Activated effector memory CD4-positive, alpha-beta T cell treated with Interleukin-2 at 50 U/mL for 16 hours (primary cell): ENCODE measurements around the gene SNAP47.

ENCODE experiments used
- DNase-seq: peaks from one replicate; pipeline ENCODE4 v3.0.0-alpha.2; 2020

SNAP47 gene

GRCh38 chr1:227753999-227754711, 18.9 kb downstream of the SNAP47 start:
- DNase-seq, result no peak

DNA sequence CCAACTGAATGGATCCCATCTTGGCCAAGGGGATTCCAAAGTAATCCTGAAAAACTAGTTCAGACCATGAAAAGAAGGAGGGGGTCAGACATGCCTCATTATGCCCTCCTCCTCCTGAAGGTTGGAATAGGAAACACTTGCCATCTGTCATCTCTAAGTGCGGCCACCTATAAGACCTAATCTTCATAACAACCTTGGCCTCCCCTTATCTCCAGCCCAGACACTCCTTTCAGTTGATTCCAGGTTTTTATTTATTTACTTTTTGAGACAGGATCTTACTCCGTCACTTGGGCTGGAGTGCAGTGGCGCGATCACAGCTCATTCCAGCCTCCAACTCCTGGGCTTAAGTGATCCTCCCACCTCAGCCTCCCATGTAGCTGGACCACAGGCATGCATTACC, 19.7 kb downstream of the SNAP47 start:
- no peak for DNase-seq

DNA sequence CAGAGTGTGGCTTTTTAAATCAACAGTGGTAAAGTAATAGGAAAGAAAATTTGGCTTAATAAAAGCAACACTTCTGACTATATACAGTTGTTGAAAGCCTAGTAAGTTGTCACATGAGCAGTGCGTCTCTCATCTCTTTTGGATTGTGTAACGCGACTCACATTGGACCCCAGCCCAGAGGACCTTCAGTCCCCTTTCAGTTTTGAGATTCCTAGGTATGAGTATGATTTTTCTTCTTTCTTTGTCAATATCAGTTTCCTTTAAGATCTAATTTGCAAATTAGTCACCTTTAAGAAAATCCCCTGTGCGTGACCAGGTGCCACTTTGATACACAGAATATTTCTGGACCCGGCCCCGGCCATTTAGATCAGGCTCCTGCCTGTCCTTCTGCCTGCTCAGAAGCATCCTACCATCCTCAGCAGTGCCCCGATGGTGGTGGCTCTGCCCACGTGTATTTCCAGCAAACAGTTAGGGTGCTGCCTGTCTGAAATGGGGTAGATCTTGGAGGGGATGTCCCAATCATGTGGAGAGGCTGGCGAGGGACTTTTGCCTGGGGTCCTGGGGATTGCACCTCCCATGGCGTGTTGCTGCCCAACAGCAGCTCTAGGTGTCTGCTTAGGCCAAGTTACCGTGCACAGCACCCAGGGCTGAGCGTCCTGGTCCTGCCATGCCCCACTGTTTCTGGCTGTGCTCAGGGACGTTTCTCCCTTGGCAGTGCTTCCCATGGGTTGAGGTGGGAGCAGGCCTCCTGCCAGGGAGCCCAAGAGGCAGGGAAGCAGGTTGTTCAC, 21.1 kb downstream of the SNAP47 start:
- DNase-seq, result no peak

DNA sequence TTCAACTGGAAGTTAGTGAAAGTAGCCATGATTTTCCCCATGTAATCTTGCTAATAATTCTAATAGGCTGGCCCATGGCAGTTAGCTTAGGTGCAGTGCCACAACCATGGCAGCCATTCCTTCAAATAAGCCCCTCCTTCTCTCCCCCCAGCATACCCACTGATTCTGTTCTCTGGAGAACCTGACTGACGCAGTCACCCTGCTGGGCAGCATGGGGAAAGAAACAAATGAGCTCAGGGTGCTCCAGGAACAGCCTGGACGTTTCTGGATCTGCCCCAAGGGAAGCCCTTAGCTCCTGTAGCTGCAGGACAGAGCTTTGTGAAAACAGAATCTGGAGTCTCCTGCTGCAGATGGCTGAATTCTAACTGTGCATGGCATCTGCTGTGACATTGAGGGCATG, 22.5 kb downstream of the SNAP47 start:
- DNase-seq, result no peak

DNA sequence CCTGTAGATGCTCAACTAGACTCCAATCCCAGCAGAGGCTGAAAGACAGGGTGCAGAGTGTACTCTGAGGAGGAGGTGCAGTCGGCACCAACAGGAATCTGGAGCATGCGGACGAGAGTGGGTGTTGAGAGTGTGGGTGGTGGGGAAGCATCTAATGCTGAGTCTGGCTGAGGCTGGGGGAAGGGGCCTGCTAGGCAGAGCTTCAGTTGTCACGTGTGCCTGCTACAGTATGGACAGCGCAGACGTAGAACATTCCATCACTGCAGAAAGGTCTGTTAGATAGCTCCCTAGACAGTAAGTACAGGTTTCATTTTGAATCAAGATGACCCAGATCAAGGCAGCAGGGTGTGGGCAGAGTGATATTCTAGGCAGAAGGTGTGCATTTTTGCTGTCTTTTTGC, 23.1 kb downstream of the SNAP47 start:
- DNase-seq, result no peak

- DNase-seq, result no peak
These were observed 24.4 kb downstream of the SNAP47 start for GRCh38 chr1:227759341-227760300.

GRCh38 chr1:227760377-227760776, 25.1 kb downstream of the SNAP47 start:
- no peak for DNase-seq

DNA sequence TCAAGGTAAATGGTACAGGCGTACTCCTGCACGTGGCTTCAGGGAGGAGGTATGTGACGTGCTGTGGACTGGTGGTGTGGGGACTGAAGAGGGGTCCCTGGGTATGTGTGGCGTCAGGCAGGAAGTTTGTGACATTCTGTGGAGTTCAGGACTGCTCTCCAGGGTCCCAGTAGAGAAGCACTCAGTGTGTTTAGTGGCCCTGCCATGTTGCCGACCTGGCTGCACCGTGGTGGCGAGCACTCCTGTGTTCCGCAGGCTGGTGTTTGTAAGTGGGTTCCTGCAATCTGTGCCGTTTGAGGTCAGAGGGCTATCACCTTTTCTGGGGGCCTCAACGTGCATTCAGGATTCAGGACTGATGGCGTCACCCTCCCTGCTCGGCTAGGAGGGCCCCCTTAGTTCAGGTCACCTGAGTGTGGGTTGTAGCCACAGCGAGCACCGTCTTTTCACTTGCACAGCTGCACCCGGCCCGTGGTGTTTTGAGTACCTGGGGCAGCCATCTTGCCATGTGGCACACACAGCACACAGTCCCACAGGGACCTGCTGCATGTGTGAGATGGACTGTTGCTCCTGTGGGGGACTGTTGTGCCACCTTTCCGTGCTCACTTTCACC, 26.5 kb downstream of the SNAP47 start:
- DNase-seq, result no peak

GRCh38 chr1:227762231-227762911, 27.1 kb downstream of the SNAP47 start:
- DNase-seq, result peak; percentile 85

DNA sequence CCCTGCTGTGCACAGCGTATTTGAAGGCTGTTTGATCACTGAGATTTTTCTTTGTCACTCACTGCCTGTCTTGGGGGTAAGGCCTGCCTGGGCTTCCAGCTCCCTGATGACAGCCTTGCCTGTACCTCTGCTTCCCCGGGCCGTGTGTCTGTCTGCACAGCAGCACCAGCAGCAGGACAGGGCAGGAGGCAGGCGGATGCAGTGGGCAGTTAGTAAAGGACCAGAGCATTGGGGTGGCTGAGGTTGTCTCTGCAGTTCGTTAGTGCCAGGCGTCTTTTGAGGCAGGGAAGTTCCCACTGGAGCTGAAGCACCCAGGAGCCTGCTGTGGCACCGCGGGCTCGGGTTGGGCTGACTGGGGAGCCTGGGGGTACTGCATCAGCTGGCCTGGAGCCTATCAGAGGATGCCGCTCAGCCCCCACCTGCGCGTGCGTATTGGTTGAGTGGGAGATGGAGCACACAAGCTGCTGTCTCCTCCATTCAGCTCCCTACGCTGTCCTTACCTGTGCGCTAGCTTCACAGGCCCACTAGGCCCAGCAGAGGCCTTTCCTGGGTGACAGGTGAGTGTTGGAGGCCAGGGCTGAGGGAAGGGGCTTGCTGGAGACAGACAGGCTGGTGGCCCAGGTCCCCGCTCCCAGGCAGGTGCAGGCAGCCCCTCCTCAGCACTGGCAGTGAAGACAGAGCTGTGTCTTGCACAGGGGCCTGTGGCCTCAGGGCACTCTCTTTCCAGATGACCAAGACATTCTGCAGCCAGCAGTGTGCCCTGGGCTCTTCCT, 28.2 kb downstream of the SNAP47 start:
- DNase-seq, result no peak

DNA sequence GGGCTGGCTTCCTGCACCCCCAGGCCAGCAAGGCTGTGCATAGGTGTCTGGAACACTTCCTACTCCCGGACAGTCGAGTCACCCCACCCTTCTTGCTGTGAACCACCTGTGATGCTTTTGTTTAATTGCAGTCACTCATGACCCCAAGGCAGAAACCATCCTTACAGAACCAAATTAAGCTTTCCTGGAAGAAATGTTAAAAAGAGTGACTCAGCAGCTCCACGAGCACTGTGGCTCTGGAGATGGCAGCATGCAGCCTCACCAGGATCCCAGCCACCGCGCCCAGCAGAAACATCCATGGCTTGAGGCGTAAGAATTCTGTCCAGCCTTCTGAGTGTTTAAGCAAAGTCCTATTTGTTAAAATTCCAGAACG, 28.8 kb downstream of the SNAP47 start:
- no peak for DNase-seq

- no peak for DNase-seq
These were observed 30.2 kb downstream of the SNAP47 start for GRCh38 chr1:227765261-227766014.

GRCh38 chr1:227766015-227766634, 30.9 kb downstream of the SNAP47 start:
- DNase-seq, result peak; percentile 88

- no peak for DNase-seq
These were observed 31.5 kb downstream of the SNAP47 start for GRCh38 chr1:227766653-227767277.

DNA sequence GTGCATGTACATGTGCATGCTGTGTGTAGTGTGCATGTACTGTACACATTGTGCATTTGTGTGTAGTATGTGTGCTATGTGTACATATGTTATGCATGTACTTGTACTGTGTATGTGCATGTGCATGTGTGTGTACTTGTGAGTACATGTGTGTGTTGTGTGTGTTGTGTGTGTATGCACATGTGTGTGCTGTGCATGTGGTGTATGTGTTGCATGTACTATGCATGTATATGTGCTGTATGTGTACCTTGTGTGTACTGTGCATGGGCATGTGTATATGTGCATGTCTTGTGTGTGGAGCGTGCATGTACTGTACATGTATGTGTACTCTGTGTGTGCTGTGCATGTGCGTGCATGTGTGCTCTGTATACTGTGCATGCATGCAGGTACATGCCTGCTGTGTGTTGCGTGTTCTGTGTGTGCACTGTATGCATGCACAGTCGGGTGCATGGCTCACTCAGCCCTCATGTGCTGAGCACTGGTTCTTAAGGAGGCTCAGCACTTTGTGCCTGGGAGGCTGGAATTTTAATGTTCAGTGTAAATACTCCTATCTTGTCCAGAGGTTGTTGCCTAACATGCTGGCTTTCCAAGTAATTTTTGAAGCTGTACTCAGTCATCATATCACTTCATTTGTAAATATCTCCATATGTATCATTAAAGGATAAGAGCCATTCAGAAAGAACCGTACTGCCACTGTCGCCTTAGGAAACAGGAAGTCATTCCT, 32.3 kb downstream of the SNAP47 start:
- DNase-seq, result no peak

- DNase-seq, result no peak
These were observed 32.8 kb downstream of the SNAP47 start for GRCh38 chr1:227768125-227768439.

- no peak for DNase-seq
These were observed 33.4 kb downstream of the SNAP47 start for GRCh38 chr1:227768640-227769039.

DNA sequence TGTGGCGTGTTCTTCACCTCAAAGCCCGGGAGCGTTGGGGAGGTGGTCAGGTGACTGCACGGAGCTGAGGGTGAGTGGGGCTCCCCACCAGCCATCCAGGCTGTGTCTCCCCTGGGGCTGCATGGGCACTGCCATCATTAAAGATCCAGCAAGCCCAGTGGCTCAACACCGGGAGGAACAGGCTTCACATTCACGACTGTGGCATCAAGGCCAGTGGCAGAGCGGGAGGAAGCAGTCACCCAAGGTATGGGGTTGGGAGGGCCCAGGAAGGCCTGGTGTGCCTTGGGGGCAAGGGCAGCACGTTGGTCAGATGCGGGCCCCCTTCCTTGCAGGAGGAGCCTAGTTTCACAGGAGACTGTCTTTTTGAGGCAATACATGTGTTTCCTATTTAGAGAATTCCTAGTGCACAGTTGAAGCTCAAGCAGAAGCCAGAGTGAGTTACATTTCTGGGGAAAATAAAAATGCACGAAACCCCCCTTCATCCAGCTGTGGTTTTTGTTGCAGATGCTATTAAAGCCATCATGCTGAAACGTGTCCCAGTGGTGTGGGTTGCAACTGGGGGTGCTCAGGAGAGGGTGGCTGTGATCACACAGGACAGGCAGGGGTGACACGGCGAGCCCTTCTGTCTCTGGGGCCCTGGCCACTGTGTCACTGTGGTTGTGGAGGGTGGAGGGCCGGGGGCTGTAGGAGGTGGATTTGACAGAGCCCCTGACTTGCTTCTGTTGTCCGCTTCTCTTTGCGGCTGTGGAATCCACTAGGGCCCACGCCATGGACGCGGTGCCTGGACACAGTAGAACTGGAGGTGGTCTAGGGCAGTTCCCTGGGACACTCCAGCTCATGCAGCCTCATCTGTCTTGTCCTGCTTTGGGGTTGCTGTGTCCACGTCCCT, 34.1 kb downstream of the SNAP47 start:
- DNase-seq, result no peak
